HepG2 (cell line): Measurements from ENCODE around the gene SIAH1. TPM values are rescaled to one million over a fixed set of nuclear protein-coding genes. Genes with fewer than 3 reads are reported as not detected.

ENCODE experiments used
- ARNT2 ChIP-seq: sonication (generic); formaldehyde crosslinking; IDR thresholded peaks from 2 replicates; pipeline ENCODE4 v1.8.0; 2022; ENCODE audit warnings: mild to moderate bottlenecking, low read depth, missing genetic modification reagents, moderate library complexity
- DNMT3B ChIP-seq: conservative IDR thresholded peaks from 2 replicates; pipeline ENCODE4 v1.6.1; 2016; ENCODE audit warnings: missing biosample characterization, control low read depth
- ERF ChIP-seq: IDR thresholded peaks from 2 replicates; pipeline ENCODE4 v1.6.1; 2018; ENCODE audit warnings: missing biosample characterization, missing genetic modification reagents
- GATAD1 ChIP-seq: IDR thresholded peaks from 2 replicates; pipeline ENCODE4 v1.6.1; 2016; ENCODE audit warnings: missing genetic modification reagents, missing compliant biosample characterization
- GATAD2A ChIP-seq: IDR thresholded peaks from 2 replicates; pipeline ENCODE4 v1.6.1; 2016
- GTF3A ChIP-seq: sonication (generic); formaldehyde crosslinking; conservative IDR thresholded peaks from 2 replicates; pipeline ENCODE4 v1.4.0; 2020; ENCODE audit warnings: mild to moderate bottlenecking, missing genetic modification reagents
- GZF1 ChIP-seq: sonication (generic); formaldehyde crosslinking; IDR thresholded peaks from 2 replicates; pipeline ENCODE4 v1.5.1; 2020; ENCODE audit warnings: mild to moderate bottlenecking, missing genetic modification reagents
- KAT7 ChIP-seq: IDR thresholded peaks from 2 replicates; pipeline ENCODE4 v1.6.1; 2018; ENCODE audit warnings: borderline replicate concordance, missing compliant biosample characterization
- KAT8 ChIP-seq: IDR thresholded peaks from 2 replicates; pipeline ENCODE4 v1.6.1; 2016; ENCODE audit warnings: missing genetic modification reagents, missing compliant biosample characterization
- KLF6 ChIP-seq: IDR thresholded peaks from 2 replicates; pipeline ENCODE4 v1.8.0; 2016; ENCODE audit warnings: missing biosample characterization, missing genetic modification reagents
- MTA3 ChIP-seq: sonication (generic); formaldehyde crosslinking; IDR thresholded peaks from 2 replicates; pipeline ENCODE4 v1.4.0; 2020; ENCODE audit warnings: missing genetic modification reagents
- NCOR1 ChIP-seq: fragments of 200-600 bp; sonication (generic); IDR thresholded peaks from 2 replicates; pipeline ENCODE4 v1.7.0; 2017; ENCODE audit warnings: antibody characterized with exemption, low read length, borderline replicate concordance
- NFYC ChIP-seq: IDR thresholded peaks from 2 replicates; pipeline ENCODE4 v1.6.1; 2016; ENCODE audit warnings: missing genetic modification reagents, missing compliant biosample characterization
- PAXIP1 ChIP-seq: sonication (generic); formaldehyde crosslinking; conservative IDR thresholded peaks from 2 replicates; pipeline ENCODE4 v1.4.0; 2020; ENCODE audit warnings: mild to moderate bottlenecking, missing genetic modification reagents, moderate library complexity
- PHF20 ChIP-seq: sonication (generic); formaldehyde crosslinking; IDR thresholded peaks from 2 replicates; pipeline ENCODE4 v1.5.0; 2020; ENCODE audit warnings: mild to moderate bottlenecking, missing genetic modification reagents
- SAP130 ChIP-seq: IDR thresholded peaks from 2 replicates; pipeline ENCODE4 v1.6.1; 2016; ENCODE audit warnings: low read depth
- SMAD1 ChIP-seq: sonication (generic); formaldehyde crosslinking; IDR thresholded peaks from 2 replicates; pipeline ENCODE4 v1.4.0; 2020; ENCODE audit warnings: missing genetic modification reagents, low read depth, mild to moderate bottlenecking, borderline replicate concordance
- THAP11 ChIP-seq: IDR thresholded peaks from 2 replicates; pipeline ENCODE4 v1.6.1; 2016; ENCODE audit warnings: missing biosample characterization, missing genetic modification reagents
- ZNF136 ChIP-seq: sonication (generic); formaldehyde crosslinking; IDR thresholded peaks from 2 replicates; pipeline ENCODE4 v1.8.1; 2022; ENCODE audit warnings: low read depth, mild to moderate bottlenecking, moderate library complexity, missing genetic modification reagents
- ZNF160 ChIP-seq: sonication (generic); formaldehyde crosslinking; IDR thresholded peaks from 2 replicates; pipeline ENCODE4 v1.8.0; 2022; ENCODE audit warnings: mild to moderate bottlenecking, inconsistent platforms, missing genetic modification reagents
- ZNF205 ChIP-seq: IDR thresholded peaks from 2 replicates; pipeline ENCODE4 v1.6.1; 2018; ENCODE audit warnings: missing biosample characterization, missing genetic modification reagents
- ZNF776 ChIP-seq: sonication (generic); formaldehyde crosslinking; IDR thresholded peaks from 2 replicates; pipeline ENCODE4 v1.4.0; 2020; ENCODE audit warnings: mild to moderate bottlenecking, missing genetic modification reagents
- polyA plus RNA-seq, 8 experiments: library from polyadenylated mRNA; depleted of rRNA in 3 of 8; stranded (reverse) in 7 of 8; unstranded in 1 of 8; fragments of >200 nt; fragmentation: Illumina TruSeq in 4 of 8; extraction: Trizol in 4 of 8; gene quantifications; 2 replicates each; pipeline versions ENCODE4 v1.2.1 to v1.2.3, GENCODE V29; 2011 to 2016; ENCODE audit warnings: low read depth in 4 of 8, missing spikeins in 1 of 8, mixed read lengths in 1 of 8; ENCODE audit not compliant: insufficient read depth in 1 of 8
- total RNA-seq, 5 experiments: library from RNA; depleted of rRNA; stranded (reverse); fragments of >200 nt; fragmentation: Illumina TruSeq; extraction: Trizol; gene quantifications; 2 replicates each; pipeline ENCODE4 v1.2.3, GENCODE V29; 2016; ENCODE audit warnings: low read depth in 1 of 5
- TF ChIP-seq, protein P1 (sequence below): sonication (generic); formaldehyde crosslinking; IDR thresholded peaks from 2 replicates; pipeline ENCODE4 v1.8.0; 2022; ENCODE audit warnings: mild to moderate bottlenecking, missing genetic modification reagents
- TF ChIP-seq, protein P2 (sequence below): sonication (generic); formaldehyde crosslinking; IDR thresholded peaks from 2 replicates; pipeline ENCODE4 v1.8.0; 2022; ENCODE audit warnings: missing genetic modification reagents, mild to moderate bottlenecking, borderline replicate concordance
- TF ChIP-seq, protein P3 (sequence below): sonication (generic); formaldehyde crosslinking; IDR thresholded peaks from 2 replicates; pipeline ENCODE4 v1.4.0; 2020; ENCODE audit warnings: mild to moderate bottlenecking, missing genetic modification reagents

Gene SIAH1
- total and polyA plus RNA-seq, 2 of the 13 experiments (the other 11 are each of a cell fraction or from before 2014, with no cell fraction given), result 16.0 to 28.6 TPM

- TF ChIP-seq ZNF136 (0 out of 2 replicates have a peak, but pooled peaks have one; percentile 29), GATAD2A (CRISPR knock-in tag) (peak; percentile 94), SMAD1 (CRISPR knock-in tag) (no peak), KLF6 (peak; percentile 85; the same call in 1 of the 2 replicates), GATAD1 (CRISPR knock-in tag) (no peak), PHF20 (CRISPR knock-in tag) (0 out of 2 replicates have a peak, but pooled peaks have one; percentile 29), SAP130 (CRISPR knock-in tag) (peak; percentile 75), DNMT3B (0 out of 2 replicates have a peak, but pooled peaks have one; percentile 48), ERF (peak; percentile 74), GZF1 (CRISPR knock-in tag) (no peak), PAXIP1 (CRISPR knock-in tag) (peak; percentile 83), KAT7 (CRISPR knock-in tag) (no peak), NFYC (CRISPR knock-in tag) (peak; percentile 30; the same call in 1 of the 2 replicates), ZNF776 (CRISPR knock-in tag) (no peak), NCOR1 (peak; percentile 70; the same call in 1 of the 2 replicates), ARNT2 (CRISPR knock-in tag) (0 out of 2 replicates have a peak, but pooled peaks have one; percentile 65), THAP11 (CRISPR knock-in tag) (peak; percentile 69), KAT8 (CRISPR knock-in tag) (peak; percentile 61), ZNF160 (CRISPR knock-in tag) (peak; percentile 79; the same call in 1 of the 2 replicates), MTA3 (no peak), ZNF205 (CRISPR knock-in tag) (peak; percentile 65; the same call in 1 of the 2 replicates), GTF3A (CRISPR knock-in tag) (no peak)
- TF ChIP-seq, protein P1, sequence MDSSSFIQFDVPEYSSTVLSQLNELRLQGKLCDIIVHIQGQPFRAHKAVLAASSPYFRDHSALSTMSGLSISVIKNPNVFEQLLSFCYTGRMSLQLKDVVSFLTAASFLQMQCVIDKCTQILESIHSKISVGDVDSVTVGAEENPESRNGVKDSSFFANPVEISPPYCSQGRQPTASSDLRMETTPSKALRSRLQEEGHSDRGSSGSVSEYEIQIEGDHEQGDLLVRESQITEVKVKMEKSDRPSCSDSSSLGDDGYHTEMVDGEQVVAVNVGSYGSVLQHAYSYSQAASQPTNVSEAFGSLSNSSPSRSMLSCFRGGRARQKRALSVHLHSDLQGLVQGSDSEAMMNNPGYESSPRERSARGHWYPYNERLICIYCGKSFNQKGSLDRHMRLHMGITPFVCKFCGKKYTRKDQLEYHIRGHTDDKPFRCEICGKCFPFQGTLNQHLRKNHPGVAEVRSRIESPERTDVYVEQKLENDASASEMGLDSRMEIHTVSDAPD, result 0 out of 2 replicates have a peak, but pooled peaks have one; percentile 48
- TF ChIP-seq, protein P2, sequence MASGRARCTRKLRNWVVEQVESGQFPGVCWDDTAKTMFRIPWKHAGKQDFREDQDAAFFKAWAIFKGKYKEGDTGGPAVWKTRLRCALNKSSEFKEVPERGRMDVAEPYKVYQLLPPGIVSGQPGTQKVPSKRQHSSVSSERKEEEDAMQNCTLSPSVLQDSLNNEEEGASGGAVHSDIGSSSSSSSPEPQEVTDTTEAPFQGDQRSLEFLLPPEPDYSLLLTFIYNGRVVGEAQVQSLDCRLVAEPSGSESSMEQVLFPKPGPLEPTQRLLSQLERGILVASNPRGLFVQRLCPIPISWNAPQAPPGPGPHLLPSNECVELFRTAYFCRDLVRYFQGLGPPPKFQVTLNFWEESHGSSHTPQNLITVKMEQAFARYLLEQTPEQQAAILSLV (CRISPR knock-in tag), result peak; percentile 22; the same call in 1 of the 2 replicates
- TF ChIP-seq, protein P3, sequence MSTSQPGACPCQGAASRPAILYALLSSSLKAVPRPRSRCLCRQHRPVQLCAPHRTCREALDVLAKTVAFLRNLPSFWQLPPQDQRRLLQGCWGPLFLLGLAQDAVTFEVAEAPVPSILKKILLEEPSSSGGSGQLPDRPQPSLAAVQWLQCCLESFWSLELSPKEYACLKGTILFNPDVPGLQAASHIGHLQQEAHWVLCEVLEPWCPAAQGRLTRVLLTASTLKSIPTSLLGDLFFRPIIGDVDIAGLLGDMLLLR (CRISPR knock-in tag), result 0 out of 2 replicates have a peak, but pooled peaks have one; percentile 37
These were observed 24.8 kb upstream of the SIAH1 start (continued) for GRCh38 chr16:48409839-48410632.
